Measurements from ENCODE around the gene UNC5CL.

Gene UNC5CL

GRCh38 chr6:41062056-41062455, 23.0 kb upstream of the UNC5CL start:
- DNase-seq (ENCODE audit: low spot score): no peak

GRCh38 chr6:41061196-41061726, 22.2 kb upstream of the UNC5CL start:
- DNase-seq (ENCODE audit: low spot score): no peak

GRCh38 chr6:41059556-41059955, 20.5 kb upstream of the UNC5CL start:
- no peak for DNase-seq (ENCODE audit: low spot score)

- no peak for DNase-seq (ENCODE audit: low spot score)
Observed at GRCh38 chr6:41058783-41059181, 19.8 kb upstream of the UNC5CL start.

- no peak for DNase-seq (ENCODE audit: low spot score)
Observed at GRCh38 chr6:41056768-41057490, 17.9 kb upstream of the UNC5CL start.

GRCh38 chr6:41055149-41055548, 16.1 kb upstream of the UNC5CL start:
- no peak for DNase-seq (ENCODE audit: low spot score)

GRCh38 chr6:41054511-41054910, 15.5 kb upstream of the UNC5CL start:
- DNase-seq (ENCODE audit: low spot score): no peak

GRCh38 chr6:41053041-41053440, 14.0 kb upstream of the UNC5CL start, which contains the start of gene APOBEC2:
Gene APOBEC2 (plus strand): TSS chr6:41053202. CDS start chr6:41053348, 146 bp downstream.
- DNase-seq (ENCODE audit: low spot score): no peak

- no peak for DNase-seq (ENCODE audit: low spot score)
Observed at GRCh38 chr6:41051873-41052272, 12.9 kb upstream of the UNC5CL start.

- no peak for DNase-seq (ENCODE audit: low spot score)
Observed at GRCh38 chr6:41050536-41050935, 11.5 kb upstream of the UNC5CL start.

GRCh38 chr6:41049955-41050354, 10.9 kb upstream of the UNC5CL start:
- DNase-seq (ENCODE audit: low spot score): no peak

GRCh38 chr6:41049521-41049920, 10.5 kb upstream of the UNC5CL start:
- DNase-seq (ENCODE audit: low spot score): no peak

- no peak for DNase-seq (ENCODE audit: low spot score)
Observed at GRCh38 chr6:41047745-41048732, 9.0 kb upstream of the UNC5CL start.

- no peak for DNase-seq (ENCODE audit: low spot score)
Observed at GRCh38 chr6:41047306-41047705, 8.3 kb upstream of the UNC5CL start.

GRCh38 chr6:41046084-41046483, 7.1 kb upstream of the UNC5CL start:
- DNase-seq (ENCODE audit: low spot score): no peak

GRCh38 chr6:41045664-41046063, 6.6 kb upstream of the UNC5CL start:
- DNase-seq (ENCODE audit: low spot score): no peak

- no peak for DNase-seq (ENCODE audit: low spot score)
Observed at GRCh38 chr6:41043151-41043550, 4.1 kb upstream of the UNC5CL start.

GRCh38 chr6:41042226-41043055, 3.4 kb upstream of the UNC5CL start, which contains the start of gene TSPO2:
Gene TSPO2 (plus strand): TSS chr6:41042467. CDS start chr6:41042986, 519 bp downstream.
- DNase-seq (ENCODE audit: low spot score): no peak

- no peak for DNase-seq (ENCODE audit: low spot score)
Observed at GRCh38 chr6:41040940-41041536, 2.0 kb upstream of the UNC5CL start.

- no peak for DNase-seq (ENCODE audit: low spot score)
Observed at GRCh38 chr6:41040101-41040939, 1.3 kb upstream of the UNC5CL start.
